GM10248 (cell line): ENCODE measurements around the gene KCMF1.

Experiments used
- CTCF ChIA-PET: fragments of 300-600 bp; sonication (Branson Sonifier 250); formaldehyde crosslinking; extraction: SDS; loops from one replicate; lab custom pipeline; 2021; ENCODE audit warnings: antibody characterized with exemption; lab: Yijun Ruan, JAX
- POLR2A ChIA-PET: fragments of 350-650 bp; sonication (Branson Sonifier 250); formaldehyde crosslinking; extraction: SDS; loops from one replicate; lab custom pipeline; 2020; ENCODE audit warnings: antibody characterized with exemption; lab: Yijun Ruan, JAX
- DNase-seq: peaks from one replicate; pipeline ENCODE4 v3.0.0; 2012; ENCODE audit errors: extremely low spot score
- TF ChIP-seq, protein P1 (sequence below): IDR thresholded peaks from 2 replicates; pipeline ENCODE4 v1.5.1; 2012; ENCODE audit warnings: mild to moderate bottlenecking, low read depth; ENCODE audit errors: extremely low read depth, missing control alignments, control extremely low read depth

Gene KCMF1

GRCh38 chr2:85008252-85008651 is 37.3 kb downstream of the KCMF1 start:
- no peak for DNase-seq
- ChIA-PET CTCF (interaction anchor here (1.4 kb wide), 1 partner anchor 10 kb away, joined by 6 read pairs; no protein-coding TSS in a partner anchor), POLR2A (interaction anchor here (0.7 kb wide), 1 partner anchor 452 kb away, joined by 7 read pairs; no protein-coding TSS in a partner anchor)
- TF ChIP-seq, protein P1, sequence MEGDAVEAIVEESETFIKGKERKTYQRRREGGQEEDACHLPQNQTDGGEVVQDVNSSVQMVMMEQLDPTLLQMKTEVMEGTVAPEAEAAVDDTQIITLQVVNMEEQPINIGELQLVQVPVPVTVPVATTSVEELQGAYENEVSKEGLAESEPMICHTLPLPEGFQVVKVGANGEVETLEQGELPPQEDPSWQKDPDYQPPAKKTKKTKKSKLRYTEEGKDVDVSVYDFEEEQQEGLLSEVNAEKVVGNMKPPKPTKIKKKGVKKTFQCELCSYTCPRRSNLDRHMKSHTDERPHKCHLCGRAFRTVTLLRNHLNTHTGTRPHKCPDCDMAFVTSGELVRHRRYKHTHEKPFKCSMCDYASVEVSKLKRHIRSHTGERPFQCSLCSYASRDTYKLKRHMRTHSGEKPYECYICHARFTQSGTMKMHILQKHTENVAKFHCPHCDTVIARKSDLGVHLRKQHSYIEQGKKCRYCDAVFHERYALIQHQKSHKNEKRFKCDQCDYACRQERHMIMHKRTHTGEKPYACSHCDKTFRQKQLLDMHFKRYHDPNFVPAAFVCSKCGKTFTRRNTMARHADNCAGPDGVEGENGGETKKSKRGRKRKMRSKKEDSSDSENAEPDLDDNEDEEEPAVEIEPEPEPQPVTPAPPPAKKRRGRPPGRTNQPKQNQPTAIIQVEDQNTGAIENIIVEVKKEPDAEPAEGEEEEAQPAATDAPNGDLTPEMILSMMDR = no peak

DNA sequence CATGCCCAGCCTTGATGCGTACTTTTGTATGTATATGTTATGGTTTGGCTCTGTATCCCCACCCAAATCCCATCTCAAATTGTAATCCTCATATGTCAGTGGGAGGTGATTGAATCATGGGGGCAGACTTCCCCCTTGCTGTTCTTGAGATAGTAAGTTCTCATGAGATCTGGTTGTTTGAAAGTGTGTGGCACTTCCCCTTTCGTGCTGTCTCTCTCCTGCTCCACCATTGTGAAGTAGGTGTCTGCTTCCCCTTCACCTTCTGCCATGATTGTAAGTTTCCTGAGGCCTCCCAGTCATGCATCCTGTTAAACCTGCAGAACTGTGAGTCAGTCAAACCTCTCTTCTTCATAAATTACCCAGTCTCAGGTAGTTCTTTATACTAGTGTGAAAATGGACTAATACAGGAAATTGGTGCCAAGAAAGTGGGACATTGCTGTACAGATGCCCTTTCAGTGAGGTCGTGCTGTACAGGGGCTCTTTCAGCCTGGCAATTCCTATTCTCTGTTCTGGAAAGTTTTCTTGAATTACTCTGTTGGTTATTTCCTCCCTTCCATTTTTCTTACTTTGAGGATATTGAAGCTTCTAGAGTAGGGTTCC is 38.2 kb downstream of the KCMF1 start:
- TF ChIP-seq, protein P1 = no peak
- no peak for DNase-seq
- CTCF ChIA-PET = no interaction called here
- POLR2A ChIA-PET = no interaction called here

DNA sequence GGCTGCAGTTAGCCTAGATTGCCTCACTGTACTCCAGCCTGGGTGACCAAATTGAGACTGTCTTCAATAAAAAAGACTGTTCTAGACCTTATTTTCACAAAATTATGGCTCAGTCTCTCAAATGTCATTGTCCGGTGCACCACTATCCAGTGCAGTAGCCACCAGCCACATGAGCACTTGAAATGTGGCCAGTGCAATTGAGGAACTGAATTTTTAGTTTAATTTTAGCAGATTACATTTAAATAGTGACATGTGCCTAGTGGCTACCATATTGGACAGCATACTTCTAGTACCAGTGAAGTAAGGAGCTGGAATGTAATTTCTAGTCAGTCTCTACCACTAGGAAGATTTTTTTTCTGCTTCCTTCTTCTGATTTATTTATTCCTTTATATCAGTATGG is 39.4 kb downstream of the KCMF1 start:
- CTCF ChIA-PET = interaction anchor here (0.9 to 1.5 kb wide), 6 partner anchors 9 to 85 kb away, joined by 3 to 4 read pairs (median 4); no protein-coding TSS in a partner anchor
- TF ChIP-seq, protein P1 = no peak
- no peak for DNase-seq
- POLR2A ChIA-PET = interaction anchor here (0.5 kb wide), 1 partner anchor 8 kb away, joined by 3 read pairs; no protein-coding TSS in a partner anchor

GRCh38 chr2:85011098-85011497 is 40.1 kb downstream of the KCMF1 start:
- POLR2A ChIA-PET = interaction anchor here (0.5 kb wide), 1 partner anchor 8 kb away, joined by 3 read pairs; no protein-coding TSS in a partner anchor
- TF ChIP-seq, protein P1 = no peak
- DNase-seq = no peak
- CTCF ChIA-PET = interaction anchor here (0.9 to 1.5 kb wide), 6 partner anchors 10 to 86 kb away, joined by 3 to 4 read pairs (median 4); no protein-coding TSS in a partner anchor

DNA sequence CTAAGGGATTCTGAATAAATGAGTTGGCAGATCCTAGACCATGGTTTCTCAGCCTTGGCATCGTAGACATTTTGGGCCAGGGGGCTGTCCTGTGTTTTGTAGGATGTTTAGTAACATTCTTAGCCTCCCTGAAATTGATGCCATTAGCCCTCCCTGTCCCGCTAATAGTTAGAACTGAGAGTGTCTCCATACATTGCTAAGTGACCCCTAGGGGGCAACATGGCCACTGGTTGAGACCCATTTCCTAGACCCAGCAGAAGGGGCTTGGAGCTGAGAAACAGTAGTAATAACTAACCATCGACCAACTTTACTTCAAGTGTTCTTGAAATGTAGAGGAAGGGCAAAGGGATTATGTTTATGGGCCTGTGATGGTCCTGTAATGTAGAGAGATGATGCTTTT is 40.8 kb downstream of the KCMF1 start:
- no peak for DNase-seq
- ChIA-PET CTCF (interaction anchor here (1.3 to 2.0 kb wide), 4 partner anchors 23 to 86 kb away, joined by 3 to 10 read pairs (median 4); no protein-coding TSS in a partner anchor), POLR2A (no interaction called here)
- TF ChIP-seq, protein P1 = no peak

- TF ChIP-seq, protein P1 = no peak
- no peak for DNase-seq
- ChIA-PET POLR2A (no interaction called here), CTCF (interaction anchor here (1.2 to 2.0 kb wide), 5 partner anchors 9 to 87 kb away, joined by 3 to 10 read pairs (median 5); no protein-coding TSS in a partner anchor)
Measured at GRCh38 chr2:85012431-85012830, 41.5 kb downstream of the KCMF1 start.
